ENCODE results near the gene TANGO2.

TANGO2 gene

DNA sequence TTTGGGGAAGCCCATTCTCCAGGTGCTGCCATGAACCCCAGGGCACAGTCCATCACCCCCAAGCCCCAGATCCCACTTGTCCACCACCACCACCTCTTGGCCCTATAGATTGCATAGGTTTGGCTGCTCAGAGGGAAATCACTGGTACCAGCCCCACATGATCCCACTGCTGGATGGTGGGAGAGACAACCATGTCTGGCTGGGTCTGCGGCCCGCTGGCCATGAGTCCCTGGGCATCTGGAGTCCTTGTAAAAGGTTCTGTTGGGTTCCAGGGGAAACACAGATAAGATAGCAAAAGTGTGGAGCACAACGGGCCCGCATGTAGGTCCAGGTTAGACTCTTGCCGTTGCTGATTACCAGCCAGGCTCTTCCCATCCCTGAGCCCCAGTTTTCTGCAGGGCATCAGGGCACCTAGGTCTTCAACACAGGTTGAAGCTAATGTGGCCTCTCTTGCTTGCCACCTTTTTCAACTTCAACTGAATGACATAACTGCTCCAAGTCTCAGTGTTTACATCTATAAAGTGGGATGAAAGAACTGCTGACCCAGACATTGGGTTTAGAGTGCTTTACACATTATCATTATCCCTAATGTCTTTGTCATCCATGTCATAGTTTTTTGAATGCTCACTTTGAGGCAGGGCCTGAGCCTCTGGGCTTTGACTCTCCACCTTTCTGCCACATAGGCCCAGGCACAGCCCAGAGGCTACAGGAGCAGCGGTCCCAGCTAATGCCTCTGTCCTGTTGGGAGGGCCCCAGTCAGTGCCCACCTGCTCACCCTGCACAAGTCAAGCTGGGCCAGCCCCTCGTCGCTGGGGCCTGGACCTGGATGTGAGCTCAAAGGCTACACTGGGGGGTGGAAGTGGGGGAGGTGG lies 1.0 kb upstream of the TANGO2 start:
- no peak overlapping the region for H2BK5ac ChIP-seq (ENCODE audit: low read length)
- H3K4me2 ChIP-seq (ENCODE audit: insufficient read depth, low read length, poor library complexity, severe bottlenecking) = no peak overlapping the region
- H3K4me3 ChIP-seq (ENCODE audit: low read length in 2 of 2) = peak overlapping the region in 1 of 2 donors; percentile 97
- H3K9me3 ChIP-seq (replicated peaks in 1 of 2; ENCODE audit: control insufficient read depth in 2 of 2, insufficient read depth in 1 of 2, low read depth in 1 of 2, low read length in 2 of 2) = no peaks in the 10 kb centered on the region
- no peak overlapping the region for H2AK5ac ChIP-seq (ENCODE audit: low read depth, low read length)
- peaks cover 3 to 44% (median 40%) of the 10 kb centered on the region in 3 experiments for H3K27me3 ChIP-seq (ENCODE audit: control insufficient read depth in 3 of 3, insufficient read depth in 3 of 3, low read depth in 1 of 3, low read length in 3 of 3)
- H2AFZ ChIP-seq (ENCODE audit: low read length) = peak overlapping the region; percentile 91
- no peak for DNase-seq (ENCODE audit: low spot score)
- no peak overlapping the region for H2BK120ac ChIP-seq (ENCODE audit: low read depth, low read length)
- no peaks in the 10 kb centered on the region for H3K79me1 ChIP-seq (ENCODE audit: low read depth, low read length)
- H3K36me3 ChIP-seq (replicated peaks in 1 of 2; ENCODE audit: control insufficient read depth in 2 of 2, insufficient read depth in 2 of 2, low read length in 2 of 2) = no peaks in the 10 kb centered on the region
- no CpG with 5 or more reads among the region's 8 CpGs for WGBS, 2 donors (ENCODE audit: extremely low coverage in 2 of 2, insufficient read length in 2 of 2, insufficient replicate concordance in 1 of 2)
- H3K9ac ChIP-seq (ENCODE audit: low read depth, low read length, poor library complexity) = no peak overlapping the region
- H4K91ac ChIP-seq (ENCODE audit: low read depth, low read length, poor library complexity) = no peak overlapping the region
- no peak overlapping the region for H4K8ac ChIP-seq (ENCODE audit: low read depth, low read length)
- H3K23ac ChIP-seq (ENCODE audit: low read depth, low read length, poor library complexity) = no peak overlapping the region
- peaks cover 8 to 16% of the 10 kb centered on the region in 2 donors for H3K4me1 ChIP-seq (ENCODE audit: control insufficient read depth in 2 of 2, insufficient read depth in 1 of 2, low read depth in 1 of 2, low read length in 2 of 2)
- H2BK15ac ChIP-seq (ENCODE audit: low read length) = no peak overlapping the region
- no peak overlapping the region for H3K27ac ChIP-seq (replicated peaks; ENCODE audit: low read length)
- H3K4ac ChIP-seq (ENCODE audit: low read length) = no peak overlapping the region
- no peak overlapping the region for H3K18ac ChIP-seq (ENCODE audit: low read length)
- H3K14ac ChIP-seq (ENCODE audit: low read length) = no peak overlapping the region
- no peak overlapping the region for H2BK12ac ChIP-seq (ENCODE audit: low read length)

DNA sequence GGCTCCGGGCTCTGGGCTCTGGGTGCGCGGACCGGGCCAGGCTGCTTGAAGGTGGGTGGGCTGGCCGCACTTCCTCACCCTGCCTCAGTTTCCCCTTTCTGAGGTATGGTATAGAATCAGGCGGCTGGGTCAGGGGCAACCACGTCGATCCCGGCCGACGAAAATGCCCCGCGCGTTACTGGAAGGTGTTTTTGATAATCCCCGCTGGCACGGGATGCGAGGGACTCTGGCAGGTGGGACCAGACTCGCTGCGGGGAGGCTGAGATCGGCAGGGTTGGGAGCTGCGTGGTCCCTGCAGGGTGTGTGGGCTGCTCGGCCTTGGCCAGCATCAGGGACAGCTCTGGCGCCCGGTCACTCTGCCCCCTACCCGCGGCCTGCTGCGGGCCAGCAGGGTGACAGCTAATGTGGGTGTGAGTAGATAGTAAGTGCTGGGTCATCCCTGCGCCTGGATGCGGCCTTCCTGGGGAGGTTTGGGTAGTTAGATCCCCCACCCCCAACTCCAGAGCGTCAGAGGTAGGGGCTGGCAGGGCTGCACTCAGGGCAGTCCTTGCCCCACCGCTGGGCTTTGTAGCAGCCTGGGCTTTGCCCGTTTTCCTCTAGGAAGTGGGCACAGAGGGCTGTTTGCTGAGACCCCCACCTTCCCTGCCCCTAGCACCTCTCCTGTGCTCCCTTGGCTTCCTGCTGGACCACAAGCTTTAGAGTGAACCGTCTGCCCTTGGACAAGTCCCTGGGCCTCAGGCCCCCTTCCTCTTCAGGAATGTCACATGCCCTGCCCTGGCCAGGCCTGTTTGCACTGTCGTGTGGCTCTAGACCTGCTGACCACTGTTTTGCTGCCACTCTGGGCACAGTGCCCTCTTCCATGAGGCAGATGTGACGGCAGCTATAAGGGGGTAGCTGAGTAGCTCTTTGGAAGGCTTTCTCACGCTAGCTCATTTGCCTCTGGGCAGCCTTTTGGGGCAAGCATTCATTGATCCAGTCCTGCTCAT lies 579 bp downstream of the TANGO2 start:
- Histone ChIP-seq H2BK15ac (ENCODE audit: low read length) (no peak overlapping the region), H3K36me3 (replicated peaks in 1 of 2; ENCODE audit: control insufficient read depth in 2 of 2, insufficient read depth in 2 of 2, low read length in 2 of 2) (no peaks in the 10 kb centered on the region), H3K4me3 (ENCODE audit: low read length in 2 of 2) (peak overlapping the region; percentile 92 to 97), H3K14ac (ENCODE audit: low read length) (peak overlapping the region; percentile 63), H2BK120ac (ENCODE audit: low read depth, low read length) (no peak overlapping the region), H3K4ac (ENCODE audit: low read length) (peak overlapping the region; percentile 71), H3K27ac (replicated peaks; ENCODE audit: low read length) (no peak overlapping the region), H2AFZ (ENCODE audit: low read length) (peak overlapping the region; percentile 91), H3K18ac (ENCODE audit: low read length) (peak overlapping the region; percentile 95), H4K8ac (ENCODE audit: low read depth, low read length) (no peak overlapping the region), H3K23ac (ENCODE audit: low read depth, low read length, poor library complexity) (peak overlapping the region; percentile 95), H4K91ac (ENCODE audit: low read depth, low read length, poor library complexity) (no peak overlapping the region), H3K27me3 (ENCODE audit: control insufficient read depth in 3 of 3, insufficient read depth in 3 of 3, low read depth in 1 of 3, low read length in 3 of 3) (peaks cover 4 to 32% (median 29%) of the 10 kb centered on the region in 3 experiments), H3K9ac (ENCODE audit: low read depth, low read length, poor library complexity) (peak overlapping the region; percentile 87), H2AK5ac (ENCODE audit: low read depth, low read length) (peak overlapping the region; percentile 64), H3K4me2 (ENCODE audit: insufficient read depth, low read length, poor library complexity, severe bottlenecking) (peak overlapping the region; percentile 99), H3K79me1 (ENCODE audit: low read depth, low read length) (no peaks in the 10 kb centered on the region), H2BK12ac (ENCODE audit: low read length) (no peak overlapping the region), H3K4me1 (ENCODE audit: control insufficient read depth in 2 of 2, insufficient read depth in 1 of 2, low read depth in 1 of 2, low read length in 2 of 2) (peaks cover 8 to 16% of the 10 kb centered on the region in 2 donors), H2BK5ac (ENCODE audit: low read length) (no peak overlapping the region), H3K9me3 (replicated peaks in 1 of 2; ENCODE audit: control insufficient read depth in 2 of 2, insufficient read depth in 1 of 2, low read depth in 1 of 2, low read length in 2 of 2) (no peaks in the 10 kb centered on the region)
- DNase-seq (ENCODE audit: low spot score) = no peak
- WGBS, 2 donors (ENCODE audit: extremely low coverage in 2 of 2, insufficient read length in 2 of 2, insufficient replicate concordance in 1 of 2) = no CpG with 5 or more reads among the region's 36 CpGs

DNA sequence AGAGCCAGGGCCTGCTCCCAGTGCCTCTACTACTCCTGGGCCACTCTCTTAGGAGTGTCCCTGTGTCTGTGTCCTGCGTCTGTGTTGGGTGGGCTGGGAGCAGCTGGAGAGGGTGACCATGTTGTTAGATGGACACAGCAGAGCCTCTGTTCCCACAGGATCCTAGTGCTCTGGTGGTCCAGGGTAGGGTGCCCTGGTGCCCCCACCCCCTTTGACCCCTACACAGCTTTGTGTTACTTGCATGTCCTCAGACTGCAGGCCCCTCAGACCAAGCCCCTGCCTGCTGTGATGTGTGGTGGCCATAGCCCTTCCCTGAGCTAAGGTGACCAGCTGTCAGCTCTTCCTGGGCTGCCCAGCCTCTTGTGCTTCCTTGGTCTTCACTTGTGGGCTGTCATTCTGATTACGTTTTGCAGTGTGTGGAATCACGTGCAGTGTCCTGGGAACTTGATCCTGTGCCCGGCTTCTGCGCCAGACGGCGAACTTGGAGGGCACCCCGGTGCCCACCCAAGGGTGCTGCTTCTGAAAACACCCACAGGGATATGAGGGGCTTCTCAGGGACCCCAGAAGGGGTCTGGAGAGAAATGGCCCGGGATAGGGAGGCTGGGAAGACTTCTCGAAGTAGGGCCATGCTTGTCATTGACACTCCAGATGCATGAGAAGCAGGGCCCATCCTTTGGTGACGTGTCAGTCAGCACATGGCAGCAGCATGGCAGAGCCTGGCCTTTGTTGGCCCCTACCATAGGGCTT lies 1.5 kb downstream of the TANGO2 start:
- Histone ChIP-seq H3K23ac (ENCODE audit: low read depth, low read length, poor library complexity) (peak overlapping the region; percentile 35), H3K27ac (replicated peaks; ENCODE audit: low read length) (no peak overlapping the region), H3K18ac (ENCODE audit: low read length) (no peak overlapping the region), H2AK5ac (ENCODE audit: low read depth, low read length) (no peak overlapping the region), H3K9me3 (replicated peaks in 1 of 2; ENCODE audit: control insufficient read depth in 2 of 2, insufficient read depth in 1 of 2, low read depth in 1 of 2, low read length in 2 of 2) (no peaks in the 10 kb centered on the region), H4K8ac (ENCODE audit: low read depth, low read length) (no peak overlapping the region), H2AFZ (ENCODE audit: low read length) (no peak overlapping the region), H3K27me3 (ENCODE audit: control insufficient read depth in 3 of 3, insufficient read depth in 3 of 3, low read depth in 1 of 3, low read length in 3 of 3) (peaks cover 4 to 28% (median 25%) of the 10 kb centered on the region in 3 experiments), H4K91ac (ENCODE audit: low read depth, low read length, poor library complexity) (no peak overlapping the region), H3K14ac (ENCODE audit: low read length) (no peak overlapping the region), H3K36me3 (replicated peaks in 1 of 2; ENCODE audit: control insufficient read depth in 2 of 2, insufficient read depth in 2 of 2, low read length in 2 of 2) (no peaks in the 10 kb centered on the region), H3K9ac (ENCODE audit: low read depth, low read length, poor library complexity) (peak overlapping the region; percentile 24), H3K4me3 (ENCODE audit: low read length in 2 of 2) (peak overlapping the region in 1 of 2 donors; percentile 97), H3K79me1 (ENCODE audit: low read depth, low read length) (no peaks in the 10 kb centered on the region), H3K4ac (ENCODE audit: low read length) (no peak overlapping the region), H2BK12ac (ENCODE audit: low read length) (no peak overlapping the region), H3K4me2 (ENCODE audit: insufficient read depth, low read length, poor library complexity, severe bottlenecking) (no peak overlapping the region), H3K4me1 (ENCODE audit: control insufficient read depth in 2 of 2, insufficient read depth in 1 of 2, low read depth in 1 of 2, low read length in 2 of 2) (peaks cover 7 to 11% of the 10 kb centered on the region in 2 donors), H2BK15ac (ENCODE audit: low read length) (no peak overlapping the region), H2BK5ac (ENCODE audit: low read length) (no peak overlapping the region), H2BK120ac (ENCODE audit: low read depth, low read length) (no peak overlapping the region)
- no peak for DNase-seq (ENCODE audit: low spot score)
- no CpG with 5 or more reads among the region's 11 CpGs for WGBS, 2 donors (ENCODE audit: extremely low coverage in 2 of 2, insufficient read length in 2 of 2, insufficient replicate concordance in 1 of 2)
